OCI-LY3 (cell line): Measurements from ENCODE around the gene PHF13.
A peak's percentile ranks its signal among the peaks of the same experiment; 100 is the strongest.

ENCODE experiments used
- H2AFZ ChIP-seq: fragments of 200-600, 300-600 bp; shearing (Covaris generic); 2 replicates; pipeline ENCODE4 v1.6.0; 2014; ENCODE audit warnings: antibody characterized with exemption, low read depth, low read length
- H3K27ac ChIP-seq: fragments of 200-600, 300-600 bp; sonication (generic); 2 replicates; pipeline ENCODE4 v1.5.1; 2014; ENCODE audit warnings: mild to moderate bottlenecking, low read length, moderate library complexity, mixed read lengths
- H3K27me3 ChIP-seq: fragments of 200-600, 300-600 bp; sonication (generic); 2 replicates; pipeline ENCODE4 v1.6.1; 2014; ENCODE audit warnings: low read depth, low read length, mixed read lengths
- H3K36me3 ChIP-seq: fragments of 200-600, 300-600 bp; sonication (generic); replicated peaks from 2 replicates; pipeline ENCODE3; 2014; ENCODE audit warnings: low read depth, low read length, mixed read lengths
- H3K4me1 ChIP-seq: fragments of 300-600, 200-600 bp; sonication (generic); 2 replicates; pipeline ENCODE4 v1.6.1; 2014; ENCODE audit warnings: low read length, mixed read lengths
- H3K4me2 ChIP-seq: fragments of 200-600, 300-600 bp; sonication (generic); 2 replicates; pipeline ENCODE4 v1.6.1; 2014; ENCODE audit warnings: low read length, mixed read lengths
- H3K4me3 ChIP-seq: fragments of 300-600, 200-600 bp; sonication (generic); 2 replicates; pipeline ENCODE4 v1.5.1; 2014; ENCODE audit warnings: antibody characterized with exemption, mild to moderate bottlenecking, low read length, moderate library complexity
- H3K79me2 ChIP-seq: fragments of 300-600, 200-600 bp; shearing (Covaris generic); 2 replicates; pipeline ENCODE4 v1.6.1; 2014; ENCODE audit warnings: mild to moderate bottlenecking, low read length, mixed read lengths
- H3K9ac ChIP-seq: fragments of 300-600, 200-600 bp; shearing (Covaris generic); 2 replicates; pipeline ENCODE4 v1.6.0; 2014; ENCODE audit warnings: mild to moderate bottlenecking, low read length, moderate library complexity
- H3K9me3 ChIP-seq: fragments of 200-600, 300-600 bp; shearing (Covaris generic); 2 replicates; pipeline ENCODE4 v1.6.1; 2014; ENCODE audit warnings: low read length, mixed read lengths; ENCODE audit not compliant: insufficient read depth
- H4K20me1 ChIP-seq: fragments of 200-600, 300-600 bp; sonication (generic); 2 replicates; pipeline ENCODE4 v1.6.1; 2016; ENCODE audit warnings: low read length, mixed read lengths; ENCODE audit not compliant: insufficient read depth
- CTCF ChIP-seq: fragments of 200-600, 300-600 bp; sonication (generic); IDR thresholded peaks from 2 replicates; pipeline ENCODE4 v1.5.1; 2014; ENCODE audit warnings: antibody characterized with exemption, low read length, low read depth
- EZH2phosphoT487 ChIP-seq: fragments of 200-600 bp; shearing (Covaris generic); IDR thresholded peaks from 2 replicates; pipeline ENCODE4 v1.6.1; 2018; ENCODE audit warnings: antibody characterized with exemption, mixed run types, low read depth

Gene PHF13

GRCh38 chr1:6580593-6581409 lies 32.7 kb upstream of the PHF13 start:
- Histone ChIP-seq H3K36me3 (no peaks in the 10 kb centered on the region), H4K20me1 (no peaks in the 10 kb centered on the region), H3K4me1 (peaks cover 13% of the 10 kb centered on the region)

GRCh38 chr1:6581561-6582305 lies 31.8 kb upstream of the PHF13 start:
- Histone ChIP-seq H2AFZ (no peak overlapping the region), H3K36me3 (no peaks in the 10 kb centered on the region), H3K4me2 (no peak overlapping the region), H3K4me3 (no peak overlapping the region), H3K79me2 (peaks cover 19% of the 10 kb centered on the region), H3K9ac (no peak overlapping the region), H3K4me1 (peaks cover 13% of the 10 kb centered on the region), H3K9me3 (no peaks in the 10 kb centered on the region), H3K27ac (no peak overlapping the region), H3K27me3 (no peaks in the 10 kb centered on the region), H4K20me1 (no peaks in the 10 kb centered on the region)
- TF ChIP-seq CTCF (no peak), EZH2phosphoT487 (no peak)

More at GRCh38 chr1:6580593-6581409, 32.7 kb upstream of the PHF13 start:
- no peak for TF ChIP-seq EZH2phosphoT487
- no peak for TF ChIP-seq CTCF
- Histone ChIP-seq H3K27ac (peak overlapping the region; percentile 39; the same call in 1 of the 2 replicates), H3K27me3 (no peaks in the 10 kb centered on the region), H3K4me3 (peak overlapping the region; percentile 98), H3K4me2 (peak overlapping the region; percentile 94), H3K79me2 (peaks cover 19% of the 10 kb centered on the region), H3K9ac (peak overlapping the region; percentile 82), H2AFZ (no peak overlapping the region), H3K9me3 (no peaks in the 10 kb centered on the region)

- no peaks in the 10 kb centered on the region for H4K20me1 ChIP-seq
These were observed 31.2 kb upstream of the PHF13 start for GRCh38 chr1:6582370-6582769.

More at GRCh38 chr1:6582370-6582769, 31.2 kb upstream of the PHF13 start:
- Histone ChIP-seq H3K27me3 (no peaks in the 10 kb centered on the region), H3K4me3 (no peak overlapping the region), H3K9ac (no peak overlapping the region), H3K4me1 (peaks cover 13% of the 10 kb centered on the region), H2AFZ (no peak overlapping the region), H3K27ac (no peak overlapping the region), H3K36me3 (no peaks in the 10 kb centered on the region), H3K9me3 (no peaks in the 10 kb centered on the region), H3K4me2 (no peak overlapping the region), H3K79me2 (peaks cover 19% of the 10 kb centered on the region)
- TF ChIP-seq EZH2phosphoT487 (no peak), CTCF (no peak)
